Adrenal gland (tissue), 5 donors: ENCODE results near the gene CD81.

ENCODE experiments used
- CTCF ChIP-seq, 6 experiments: fragments of 450-650 bp in 4 of 6; fragments of 200-600 bp in 2 of 6; sonication (generic) in 1 of 6; IDR thresholded peaks; 1 replicate in 5 of 6; 2 replicates in 1 of 6; pipeline versions ENCODE4 v1.5.1 to v1.8.0; 2016 to 2021; ENCODE audit warnings: antibody characterized with exemption in 6 of 6, mild to moderate bottlenecking in 2 of 6, moderate library complexity in 1 of 6
- POLR2A ChIP-seq, 2 donors: fragments of 450-650 bp; IDR thresholded peaks; one replicate each; pipeline ENCODE4 v1.6.1; 2017; ENCODE audit warnings: antibody characterized with exemption in 2 of 2, mild to moderate bottlenecking in 2 of 2, moderate library complexity in 1 of 2
- donor health status: DM: no; HTN: no; CAD: no.

GRCh38 chr11:2363577-2364370 lies 13.3 kb upstream of the CD81 start:
- TF ChIP-seq CTCF (IDR thresholded peaks at IDR 0.05) (no peak), POLR2A (IDR thresholded peaks at IDR 0.05) (no peak)
